GM18520 (cell line): ENCODE results near the gene GTPBP2.
A peak's percentile ranks its signal among the peaks of the same experiment; 100 is the strongest.

Source experiments
- ATAC-seq: cut with Tn5 transposase; IDR thresholded peaks from one replicate; pipeline ENCODE4 v1.9.1; 2021; ENCODE audit not compliant: unreplicated experiment

GTPBP2 gene, protein sequence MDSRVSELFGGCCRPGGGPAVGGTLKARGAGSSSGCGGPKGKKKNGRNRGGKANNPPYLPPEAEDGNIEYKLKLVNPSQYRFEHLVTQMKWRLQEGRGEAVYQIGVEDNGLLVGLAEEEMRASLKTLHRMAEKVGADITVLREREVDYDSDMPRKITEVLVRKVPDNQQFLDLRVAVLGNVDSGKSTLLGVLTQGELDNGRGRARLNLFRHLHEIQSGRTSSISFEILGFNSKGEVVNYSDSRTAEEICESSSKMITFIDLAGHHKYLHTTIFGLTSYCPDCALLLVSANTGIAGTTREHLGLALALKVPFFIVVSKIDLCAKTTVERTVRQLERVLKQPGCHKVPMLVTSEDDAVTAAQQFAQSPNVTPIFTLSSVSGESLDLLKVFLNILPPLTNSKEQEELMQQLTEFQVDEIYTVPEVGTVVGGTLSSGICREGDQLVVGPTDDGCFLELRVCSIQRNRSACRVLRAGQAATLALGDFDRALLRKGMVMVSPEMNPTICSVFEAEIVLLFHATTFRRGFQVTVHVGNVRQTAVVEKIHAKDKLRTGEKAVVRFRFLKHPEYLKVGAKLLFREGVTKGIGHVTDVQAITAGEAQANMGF

DNA sequence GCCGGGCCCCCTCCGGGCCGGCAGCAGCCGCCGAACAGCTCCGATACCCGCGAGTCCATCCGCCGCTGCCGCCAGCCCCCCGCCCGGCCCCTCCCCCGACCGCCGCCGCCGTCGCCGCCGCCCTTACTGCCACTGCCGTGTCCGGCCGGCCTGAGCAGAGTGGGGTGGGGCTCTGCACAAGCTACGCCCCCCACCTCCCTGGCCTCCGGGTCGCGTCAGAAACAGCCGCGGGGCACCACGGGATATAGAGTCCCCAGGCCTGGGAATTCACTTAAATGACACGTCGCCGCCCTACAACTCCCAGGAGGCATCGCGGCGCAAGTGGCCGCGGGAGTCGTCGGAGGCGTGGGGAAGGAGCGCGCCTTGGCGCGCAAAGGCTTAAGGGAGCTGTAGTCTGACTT is at the start of gene GTPBP2:
GTPBP2 (minus strand) TSS at position 161 of the 401 bp plus-strand sequence; CDS start at position 59, 102 bp downstream.
- peak; percentile 72 for ATAC-seq

GRCh38 chr6:43678341-43678740 is 49.3 kb upstream of the GTPBP2 start:
- no peak for ATAC-seq

DNA sequence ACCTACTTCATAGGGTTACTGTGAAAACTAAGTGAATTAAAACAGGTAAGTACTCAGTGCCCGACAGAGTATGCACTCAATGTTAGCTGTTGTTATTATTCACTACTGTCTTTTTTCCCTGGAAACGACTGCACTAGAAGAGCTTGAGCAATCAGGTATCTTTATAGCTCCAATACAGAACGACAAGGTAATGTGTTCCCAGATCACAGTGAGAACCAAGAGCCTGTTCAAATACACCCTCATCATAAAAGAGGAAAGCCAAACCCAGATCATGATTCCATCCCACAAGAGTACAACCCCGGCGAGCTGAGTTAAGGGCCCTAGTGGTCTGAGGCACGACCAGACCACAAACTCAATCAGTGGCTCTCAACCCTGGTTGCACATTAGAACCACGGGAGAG is 48.7 kb upstream of the GTPBP2 start:
- ATAC-seq: no peak

- ATAC-seq: no peak
Observed at GRCh38 chr6:43676962-43677606, 48.0 kb upstream of the GTPBP2 start.

DNA sequence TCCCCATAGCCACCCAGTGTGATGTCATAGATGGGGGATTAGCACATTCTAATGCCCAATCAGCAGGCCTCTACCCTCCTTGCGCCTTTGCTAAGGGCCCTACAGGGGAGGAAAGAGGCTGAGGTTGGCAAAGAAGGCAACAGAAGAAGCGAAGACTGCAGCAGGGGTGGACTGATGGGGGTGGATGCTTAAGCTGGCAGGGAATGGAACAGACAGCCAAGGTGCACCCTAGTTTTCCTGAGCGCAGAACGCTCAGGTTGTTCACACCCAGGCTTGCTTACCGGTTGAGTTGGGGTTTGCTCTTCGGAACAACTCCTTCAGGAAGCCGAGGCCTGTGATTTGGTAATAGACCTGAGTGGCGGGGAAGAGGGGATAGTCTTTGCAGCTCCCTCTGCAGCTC is 45.9 kb upstream of the GTPBP2 start:
- ATAC-seq: no peak

DNA sequence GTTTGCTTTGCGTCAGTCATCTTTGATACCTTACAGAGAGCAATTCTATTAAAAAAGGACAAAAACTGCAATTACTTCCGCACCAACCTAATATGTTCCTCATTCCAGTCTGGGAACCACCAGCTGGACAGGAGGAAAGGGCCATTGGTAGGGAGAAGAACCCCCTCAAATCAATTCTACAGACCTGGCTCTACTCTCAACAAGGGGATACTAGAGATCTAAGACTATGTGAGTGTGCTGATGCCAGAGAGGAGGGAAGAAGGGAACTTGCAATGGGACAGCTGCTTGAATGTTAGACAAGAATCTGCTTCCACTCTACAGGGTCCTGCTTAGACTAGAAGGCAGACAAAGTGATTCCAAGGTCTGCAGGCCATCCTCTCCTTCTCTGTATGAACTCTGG is 45.2 kb upstream of the GTPBP2 start:
- ATAC-seq: no peak

GRCh38 chr6:43673444-43674084 is 44.5 kb upstream of the GTPBP2 start:
- ATAC-seq: no peak

- no peak for ATAC-seq
Observed at GRCh38 chr6:43671801-43672690, 43.0 kb upstream of the GTPBP2 start.

- ATAC-seq: no peak
Observed at GRCh38 chr6:43671011-43671800, 42.1 kb upstream of the GTPBP2 start.

DNA sequence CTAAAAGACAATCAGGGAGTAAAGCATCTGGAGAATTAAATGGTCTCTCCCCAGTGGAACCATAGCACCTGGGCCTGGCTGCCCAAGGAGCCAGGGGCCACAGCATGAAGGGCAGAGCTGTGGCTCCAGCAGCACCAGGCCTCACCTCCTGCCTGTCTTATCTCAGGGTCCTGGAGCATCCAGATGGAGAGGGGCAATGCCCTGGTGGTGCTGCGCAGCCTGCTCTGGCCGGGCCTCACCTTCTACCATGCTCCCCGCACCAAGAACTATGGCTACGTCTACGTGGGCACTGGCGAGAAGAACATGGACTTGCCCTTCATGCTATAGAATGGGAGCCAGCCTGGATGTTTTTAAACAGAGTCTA is 41.5 kb upstream of the GTPBP2 start:
- no peak for ATAC-seq

GRCh38 chr6:43669922-43670622 is 41.0 kb upstream of the GTPBP2 start:
- no peak for ATAC-seq

- no peak for ATAC-seq
Observed at GRCh38 chr6:43669050-43669921, 40.2 kb upstream of the GTPBP2 start.

GRCh38 chr6:43668151-43669028 is 39.3 kb upstream of the GTPBP2 start:
- ATAC-seq: no peak

GRCh38 chr6:43667245-43668150 is 38.4 kb upstream of the GTPBP2 start:
- no peak for ATAC-seq

GRCh38 chr6:43666196-43666920 is 37.3 kb upstream of the GTPBP2 start:
- ATAC-seq: no peak

DNA sequence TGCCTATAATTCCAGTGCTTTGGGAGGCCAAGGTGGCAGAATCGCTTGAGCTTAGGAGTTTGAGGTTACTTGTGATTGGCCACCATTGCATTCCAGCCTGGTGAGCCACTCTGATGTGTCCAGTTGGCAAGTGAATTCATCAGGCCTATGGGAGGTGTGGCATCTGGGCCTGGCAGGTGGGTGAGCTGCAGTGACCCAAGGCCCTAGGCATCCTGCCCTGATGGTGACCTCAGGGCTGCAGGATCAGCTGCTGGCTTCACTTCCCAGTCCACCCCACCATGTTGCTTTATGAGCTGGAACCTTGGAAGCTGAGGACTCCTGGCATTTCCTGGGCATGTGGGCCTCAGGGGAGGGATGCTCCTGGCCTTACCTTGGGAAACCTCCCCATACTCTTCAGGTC is 36.3 kb upstream of the GTPBP2 start:
- ATAC-seq: no peak
